Measurements from ENCODE around the gene PIK3R5.

PIK3R5 gene

DNA sequence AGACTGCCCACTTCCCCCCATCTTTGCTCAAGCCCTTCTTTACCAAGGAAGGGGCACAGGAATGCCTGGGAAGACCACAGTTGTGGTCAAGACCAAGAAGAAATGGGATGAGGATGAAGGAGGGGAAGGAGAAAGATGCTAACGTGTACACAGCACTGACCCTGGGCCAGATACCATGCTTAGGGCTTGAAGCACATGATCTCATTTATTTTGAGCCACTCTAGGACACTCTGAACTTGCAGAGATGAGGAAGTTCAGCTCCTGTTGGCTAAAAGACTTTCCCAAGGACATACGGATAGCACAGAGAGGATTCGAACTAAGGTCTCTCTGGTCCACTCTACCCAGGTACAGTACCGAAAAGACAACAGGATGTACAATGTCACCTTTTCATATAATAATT, 42.6 kb downstream of the PIK3R5 start:
- H3K4me3 ChIP-seq (ENCODE audit: low read depth, low read length): no peak overlapping the region
- TF ChIP-seq, protein P1, sequence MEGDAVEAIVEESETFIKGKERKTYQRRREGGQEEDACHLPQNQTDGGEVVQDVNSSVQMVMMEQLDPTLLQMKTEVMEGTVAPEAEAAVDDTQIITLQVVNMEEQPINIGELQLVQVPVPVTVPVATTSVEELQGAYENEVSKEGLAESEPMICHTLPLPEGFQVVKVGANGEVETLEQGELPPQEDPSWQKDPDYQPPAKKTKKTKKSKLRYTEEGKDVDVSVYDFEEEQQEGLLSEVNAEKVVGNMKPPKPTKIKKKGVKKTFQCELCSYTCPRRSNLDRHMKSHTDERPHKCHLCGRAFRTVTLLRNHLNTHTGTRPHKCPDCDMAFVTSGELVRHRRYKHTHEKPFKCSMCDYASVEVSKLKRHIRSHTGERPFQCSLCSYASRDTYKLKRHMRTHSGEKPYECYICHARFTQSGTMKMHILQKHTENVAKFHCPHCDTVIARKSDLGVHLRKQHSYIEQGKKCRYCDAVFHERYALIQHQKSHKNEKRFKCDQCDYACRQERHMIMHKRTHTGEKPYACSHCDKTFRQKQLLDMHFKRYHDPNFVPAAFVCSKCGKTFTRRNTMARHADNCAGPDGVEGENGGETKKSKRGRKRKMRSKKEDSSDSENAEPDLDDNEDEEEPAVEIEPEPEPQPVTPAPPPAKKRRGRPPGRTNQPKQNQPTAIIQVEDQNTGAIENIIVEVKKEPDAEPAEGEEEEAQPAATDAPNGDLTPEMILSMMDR (IDR thresholded peaks at IDR 0.05; ENCODE audit: low read depth, low read length): no peak

DNA sequence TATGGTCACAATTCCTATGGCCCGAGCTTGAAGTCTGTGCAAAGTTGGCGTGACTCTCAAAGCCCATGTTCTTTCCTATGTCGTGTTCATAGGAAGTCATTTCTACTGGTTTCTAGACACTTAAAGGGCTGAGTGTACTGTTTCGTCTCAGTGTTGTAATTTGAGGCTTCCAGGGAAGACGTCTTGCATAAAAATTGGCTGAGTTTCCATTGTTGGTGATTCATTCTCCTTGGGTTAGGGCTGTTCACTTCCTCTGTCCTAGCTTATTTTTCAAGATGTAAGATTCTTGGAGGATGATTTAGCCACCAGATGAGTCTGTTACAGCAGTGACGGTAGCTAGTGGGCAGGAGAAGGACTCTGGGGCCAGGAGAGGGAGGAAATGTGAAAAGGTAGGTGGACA, 43.1 kb downstream of the PIK3R5 start:
- TF ChIP-seq, protein P1 (IDR thresholded peaks at IDR 0.05; ENCODE audit: low read depth, low read length): no peak
- no peak overlapping the region for H3K4me3 ChIP-seq (ENCODE audit: low read depth, low read length)

DNA sequence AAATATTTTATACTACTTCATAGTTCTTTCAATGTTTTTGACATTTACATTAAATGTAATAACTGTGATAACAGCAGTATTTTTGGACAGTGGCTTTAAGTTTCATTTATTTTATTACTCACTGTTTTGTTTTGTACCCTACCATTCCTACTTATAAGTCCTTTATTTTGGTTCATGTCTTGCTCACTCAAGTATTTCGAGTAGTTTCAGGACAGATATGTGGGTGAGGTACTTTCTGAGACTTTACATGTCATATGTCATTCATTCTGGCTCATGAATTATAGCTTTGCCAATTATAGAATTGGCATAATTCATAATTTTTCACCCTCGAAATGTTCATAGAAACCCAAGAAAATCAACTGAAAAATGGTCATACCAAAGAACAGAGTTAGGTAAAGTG, 44.4 kb downstream of the PIK3R5 start:
- no peak overlapping the region for H3K4me3 ChIP-seq (ENCODE audit: low read depth, low read length)
- TF ChIP-seq, protein P1 (IDR thresholded peaks at IDR 0.05; ENCODE audit: low read depth, low read length): no peak

DNA sequence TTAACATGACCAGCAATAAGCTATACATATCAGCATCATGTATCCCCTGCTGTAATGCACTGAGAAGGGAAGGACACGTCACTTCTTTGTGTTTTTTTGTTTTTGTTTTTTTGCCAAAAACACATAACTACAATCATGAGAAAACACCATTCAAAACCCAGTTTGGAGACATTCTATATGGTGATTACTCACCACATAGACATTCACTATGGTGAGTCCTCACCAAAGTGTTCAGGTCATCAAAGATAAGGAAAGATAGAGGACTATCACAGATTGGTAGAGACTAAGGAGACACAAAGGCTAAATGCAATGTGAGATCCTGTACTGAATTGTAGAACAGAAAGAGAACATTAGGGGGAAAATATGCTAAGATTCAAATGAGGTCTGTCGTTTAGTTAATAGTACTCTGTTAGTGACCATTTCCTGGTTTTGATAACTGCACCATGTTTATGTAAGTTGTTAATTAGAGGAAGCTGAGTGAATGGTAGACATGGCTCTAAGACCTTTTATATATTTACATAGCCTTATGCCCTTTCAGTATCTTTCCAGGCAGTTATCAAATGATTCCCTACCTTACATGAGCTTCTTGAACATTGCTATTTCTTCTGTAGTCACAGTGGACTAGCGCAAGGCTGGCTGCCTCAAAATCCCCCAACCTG, 46.6 kb downstream of the PIK3R5 start:
- TF ChIP-seq, protein P1 (IDR thresholded peaks at IDR 0.05; ENCODE audit: low read depth, low read length): no peak
- H3K4me3 ChIP-seq (ENCODE audit: low read depth, low read length): no peak overlapping the region

DNA sequence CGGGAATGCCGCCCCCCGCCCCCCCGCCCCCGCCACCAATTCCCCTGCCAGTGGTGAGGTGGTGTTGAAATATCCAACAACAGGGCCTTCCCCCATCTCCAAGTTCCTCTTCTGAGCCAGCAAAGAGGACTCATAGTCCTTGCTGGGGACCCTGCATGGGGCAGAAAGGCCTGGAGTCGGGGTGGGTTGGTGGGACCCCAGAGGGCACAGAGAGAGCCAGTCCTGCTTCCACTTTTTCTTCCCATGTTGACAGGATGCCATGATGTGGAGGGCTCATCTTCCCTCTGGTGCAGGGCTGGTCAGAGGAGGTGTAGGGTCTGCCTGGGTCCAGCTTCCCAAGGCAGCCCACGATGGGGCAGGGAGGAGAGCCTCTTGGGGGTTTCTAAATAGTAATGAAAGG, 49.0 kb downstream of the PIK3R5 start:
- H3K4me3 ChIP-seq (ENCODE audit: low read depth, low read length): no peak overlapping the region
- TF ChIP-seq, protein P1 (IDR thresholded peaks at IDR 0.05; ENCODE audit: low read depth, low read length): no peak

DNA sequence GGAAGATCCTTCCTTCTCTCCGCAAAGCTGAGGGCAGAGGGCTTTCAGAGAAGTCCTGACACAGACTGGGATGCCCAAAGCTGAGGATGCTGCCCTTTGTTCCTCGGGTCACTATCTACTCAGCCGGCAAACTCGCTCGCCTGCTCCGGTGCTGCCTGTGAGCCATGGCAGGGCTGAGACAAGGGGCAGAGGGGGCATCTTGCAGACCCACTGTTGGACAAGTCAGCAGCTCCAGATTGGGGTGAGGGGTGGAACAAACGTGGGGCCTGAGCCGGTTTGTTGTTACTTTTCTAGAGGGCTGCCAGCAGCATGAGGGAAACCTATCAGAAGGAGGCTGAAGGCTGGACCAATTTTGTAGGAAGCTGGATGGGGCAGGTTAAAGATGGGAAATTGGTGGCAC, 51.0 kb downstream of the PIK3R5 start:
- H3K4me3 ChIP-seq (ENCODE audit: low read depth, low read length): no peak overlapping the region
- TF ChIP-seq, protein P1 (IDR thresholded peaks at IDR 0.05; ENCODE audit: low read depth, low read length): no peak

DNA sequence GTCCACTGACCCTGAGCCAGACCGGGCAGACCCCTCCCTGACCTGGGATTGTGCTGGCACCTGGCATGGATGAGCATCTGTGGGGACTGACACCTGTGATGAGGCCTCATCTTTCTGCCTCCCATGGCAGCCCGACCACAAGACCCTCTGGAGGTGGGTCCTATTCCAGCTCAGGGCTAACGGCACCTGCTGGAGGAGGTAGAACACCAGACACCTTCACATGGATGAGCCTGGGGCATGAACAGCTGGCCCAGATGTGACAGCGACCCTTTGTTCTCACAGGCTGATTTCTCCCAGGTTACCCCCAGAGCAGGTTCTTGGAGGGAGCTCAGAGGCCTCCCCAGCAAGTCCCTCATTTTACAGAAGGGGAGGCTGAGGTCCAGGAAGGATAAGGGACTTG, 51.6 kb downstream of the PIK3R5 start:
- no peak overlapping the region for H3K4me3 ChIP-seq (ENCODE audit: low read depth, low read length)
- TF ChIP-seq, protein P1 (IDR thresholded peaks at IDR 0.05; ENCODE audit: low read depth, low read length): no peak

Measured in WI38 (cell line).